KOPT-K1 (cell line): ENCODE results near the gene KLHL12.

Source experiments
- H3K27ac ChIP-seq: fragments of 200-600 bp; sonication (generic); 2 replicates; pipeline ENCODE4 v1.5.1; 2016; ENCODE audit warnings: antibody characterized with exemption, mild to moderate bottlenecking, low read depth, low read length; ENCODE audit not compliant: poor library complexity, severe bottlenecking
- H3K36me3 ChIP-seq: fragments of 200-600 bp; sonication (generic); 2 replicates; pipeline ENCODE4 v1.5.1; 2017; ENCODE audit warnings: antibody characterized with exemption, mild to moderate bottlenecking, low read length, moderate library complexity; ENCODE audit not compliant: insufficient read depth
- H3K9me3 ChIP-seq: fragments of 200-600 bp; sonication (generic); 2 replicates; pipeline ENCODE4 v1.5.1; 2017; ENCODE audit warnings: antibody characterized with exemption, low read length, mild to moderate bottlenecking; ENCODE audit not compliant: insufficient read depth, poor library complexity, severe bottlenecking

The KLHL12 gene

DNA sequence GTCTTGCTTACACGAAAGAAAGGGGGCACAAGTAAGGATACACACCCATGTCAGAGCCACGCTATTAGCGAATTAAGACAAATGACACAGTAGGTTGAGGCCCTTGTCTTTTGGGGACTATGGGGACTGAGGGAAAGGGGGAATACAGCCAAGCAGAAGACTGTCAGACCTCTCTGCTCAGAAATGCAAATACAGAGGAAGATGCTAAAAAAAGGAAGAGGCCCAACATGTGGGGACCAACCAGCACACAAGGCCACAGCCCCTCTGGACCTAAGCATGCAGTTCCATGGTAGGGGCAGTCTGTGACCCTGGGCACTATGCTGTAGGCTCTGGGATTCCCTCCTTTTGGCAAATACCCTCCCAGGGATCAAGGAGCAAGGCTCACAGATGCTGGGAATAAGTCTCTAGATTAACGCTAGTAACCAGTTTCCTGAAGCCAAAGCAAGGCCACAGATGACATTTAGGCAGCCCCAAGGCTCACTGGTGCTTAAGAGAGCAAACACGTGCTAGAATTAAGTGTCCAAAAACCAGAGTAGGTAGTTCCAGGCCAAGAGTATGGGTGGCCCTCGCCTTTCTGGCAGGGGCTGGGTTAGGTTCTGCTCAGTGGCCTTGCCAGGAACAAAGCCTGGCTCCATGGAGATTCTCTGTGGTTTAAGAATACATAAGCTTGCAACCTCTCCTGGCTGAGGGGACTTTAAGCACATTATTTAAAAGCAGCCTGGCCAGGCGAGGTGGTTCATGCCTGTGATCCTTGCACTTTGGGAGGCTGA, 76.3 kb downstream of the KLHL12 start:
- no peaks in the 10 kb centered on the region for H3K9me3 ChIP-seq
- no peaks in the 10 kb centered on the region for H3K36me3 ChIP-seq
- H3K27ac ChIP-seq, result no peak overlapping the region

DNA sequence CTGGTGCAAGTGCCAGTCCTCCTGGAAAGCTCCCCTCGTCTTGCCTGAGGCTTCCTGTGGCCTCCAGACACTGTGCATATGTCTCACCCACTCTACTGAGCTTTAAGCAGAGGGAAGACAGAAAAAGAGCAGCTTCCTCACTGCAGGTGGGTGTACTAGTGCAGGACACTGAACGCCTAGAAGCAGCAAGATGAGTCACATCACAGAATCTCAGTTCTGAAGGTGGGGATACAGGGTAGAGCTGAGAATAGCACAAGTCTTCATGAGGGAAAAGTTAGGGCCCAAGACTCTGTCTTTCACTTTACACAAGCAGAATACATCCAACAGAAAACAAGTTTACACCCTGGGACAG, 78.9 kb downstream of the KLHL12 start:
- Histone ChIP-seq H3K36me3 (no peaks in the 10 kb centered on the region), H3K27ac (no peak overlapping the region), H3K9me3 (no peaks in the 10 kb centered on the region)

DNA sequence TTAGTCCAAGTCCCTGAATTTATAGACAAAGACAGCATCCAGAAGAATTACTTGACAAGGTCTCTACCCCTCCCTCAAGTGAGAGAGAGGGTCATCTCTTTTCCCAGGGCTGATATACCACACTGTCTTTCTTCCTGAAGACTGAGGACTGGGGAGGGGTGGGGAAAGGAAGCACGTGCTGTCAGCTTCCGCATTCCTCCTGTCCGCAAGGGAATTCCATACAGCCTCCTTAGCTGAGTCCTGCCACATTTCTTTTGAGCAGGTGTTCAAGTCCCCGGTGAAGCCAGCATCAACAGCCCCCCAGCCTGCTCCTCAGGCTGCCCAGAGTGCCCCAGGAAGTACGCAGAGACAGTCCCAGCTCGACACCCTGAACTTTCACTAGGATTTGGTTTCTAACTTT, 82.1 kb downstream of the KLHL12 start:
- Histone ChIP-seq H3K9me3 (no peaks in the 10 kb centered on the region), H3K27ac (no peak overlapping the region), H3K36me3 (no peaks in the 10 kb centered on the region)

DNA sequence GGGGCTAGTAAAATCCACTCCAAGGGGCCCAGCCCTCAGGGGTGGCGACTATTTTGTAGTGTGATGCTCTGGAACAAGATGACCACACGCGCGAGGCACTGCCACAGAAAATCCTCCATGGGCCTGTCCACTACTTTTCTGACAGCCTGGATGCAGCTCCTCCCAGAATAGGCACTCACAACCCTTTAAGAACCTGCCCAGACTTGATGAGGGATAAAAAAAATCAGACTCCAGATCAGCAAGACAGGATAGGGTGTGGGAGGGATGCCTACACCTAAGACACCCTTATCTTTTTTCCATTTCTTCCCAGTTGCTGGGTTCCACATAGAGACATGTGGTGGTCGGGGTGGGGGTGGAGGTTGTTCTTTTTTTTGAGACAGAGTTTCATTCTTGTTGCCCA, 82.8 kb downstream of the KLHL12 start:
- Histone ChIP-seq H3K36me3 (no peaks in the 10 kb centered on the region), H3K9me3 (no peaks in the 10 kb centered on the region), H3K27ac (no peak overlapping the region)

DNA sequence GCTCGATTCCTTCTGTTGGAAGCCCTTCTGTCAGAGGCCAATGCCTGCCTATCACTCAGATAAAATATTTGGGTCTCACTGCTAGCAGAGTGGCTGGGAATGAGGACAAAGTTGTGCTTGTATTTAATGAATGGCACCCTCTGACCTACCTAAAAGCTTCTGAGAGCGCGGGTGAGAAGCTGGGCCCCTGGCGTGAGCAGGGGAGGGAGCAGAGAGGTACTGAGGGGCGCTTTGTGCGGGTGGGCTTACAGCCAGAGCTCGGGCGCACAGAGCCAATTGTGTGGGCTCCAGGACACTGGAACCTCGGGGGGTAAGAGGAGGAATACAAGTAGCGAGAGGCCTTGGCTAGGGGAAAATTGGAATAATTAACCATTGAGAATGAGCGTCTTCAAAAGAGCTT, 84.0 kb downstream of the KLHL12 start:
- Histone ChIP-seq H3K27ac (no peak overlapping the region), H3K36me3 (no peaks in the 10 kb centered on the region), H3K9me3 (no peaks in the 10 kb centered on the region)
